Ishikawa (cell line): ENCODE measurements around the gene ZNF354C.

Source experiments
- CEBPB ChIP-seq: IDR thresholded peaks from 2 replicates; pipeline ENCODE4 v1.6.1; 2012
- CREB1 ChIP-seq: IDR thresholded peaks from 2 replicates; pipeline ENCODE4 v1.6.1; 2012; ENCODE audit warnings: low read depth
- EGR1 ChIP-seq: IDR thresholded peaks from 2 replicates; pipeline ENCODE4 v1.6.1; 2012
- EP300 ChIP-seq: IDR thresholded peaks from 2 replicates; pipeline ENCODE4 v1.6.1; 2012; ENCODE audit warnings: borderline replicate concordance
- FOXM1 ChIP-seq: IDR thresholded peaks from 2 replicates; pipeline ENCODE4 v1.6.1; 2012; ENCODE audit warnings: low read depth, borderline replicate concordance
- NFIC ChIP-seq: IDR thresholded peaks from 2 replicates; pipeline ENCODE4 v1.6.1; 2012
- RAD21 ChIP-seq: IDR thresholded peaks from 2 replicates; pipeline ENCODE4 v1.6.1; 2012; ENCODE audit warnings: low read depth
- TAF1 ChIP-seq: IDR thresholded peaks from 2 replicates; pipeline ENCODE4 v1.6.1; 2012; ENCODE audit warnings: low read depth, mild to moderate bottlenecking
- TCF12 ChIP-seq: IDR thresholded peaks from 2 replicates; pipeline ENCODE4 v1.6.1; 2012; ENCODE audit warnings: low read depth
- TEAD4 ChIP-seq: IDR thresholded peaks from 2 replicates; pipeline ENCODE4 v1.6.1; 2012
- YY1 ChIP-seq: IDR thresholded peaks from 2 replicates; pipeline ENCODE4 v1.6.1; 2012; ENCODE audit warnings: low read depth
- ZBTB7A ChIP-seq: IDR thresholded peaks from 2 replicates; pipeline ENCODE4 v1.6.1; 2012; ENCODE audit warnings: low read depth
- TF ChIP-seq, protein P1 (sequence below): IDR thresholded peaks from 2 replicates; pipeline ENCODE4 v1.6.1; 2012
- TF ChIP-seq, protein P2 (sequence below): IDR thresholded peaks from 2 replicates; pipeline ENCODE4 v1.6.1; 2012
- TF ChIP-seq, protein P3 (sequence below): IDR thresholded peaks from 2 replicates; pipeline ENCODE4 v1.6.1; 2012; ENCODE audit warnings: low read depth, mild to moderate bottlenecking

The ZNF354C gene

DNA sequence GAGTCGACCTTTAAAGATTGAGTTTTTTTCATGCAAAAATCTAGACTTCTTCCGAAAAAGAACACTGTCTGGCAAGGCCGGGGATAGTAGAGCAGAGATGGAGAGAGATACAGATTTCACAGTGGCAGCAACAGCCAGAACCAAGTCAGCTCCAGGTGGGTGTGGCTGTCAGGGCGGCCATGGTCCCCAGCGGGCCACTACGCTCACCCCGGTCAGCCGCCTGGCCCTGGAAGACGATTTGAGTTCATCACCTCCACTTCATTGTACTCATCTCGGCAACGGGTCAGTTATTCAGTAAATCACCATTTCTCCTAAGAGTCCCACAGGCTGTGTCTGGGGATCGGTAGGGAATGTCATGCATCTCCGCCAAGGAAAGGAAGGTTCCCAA, 53.0 kb downstream of the ZNF354C start:
- TF ChIP-seq TEAD4 (no peak), FOXM1 (no peak), CEBPB (no peak), RAD21 (no peak), EGR1 (no peak), CREB1 (no peak), YY1 (no peak), EP300 (no peak), TCF12 (no peak), NFIC (no peak), TAF1 (no peak)
- TF ChIP-seq, protein P1, sequence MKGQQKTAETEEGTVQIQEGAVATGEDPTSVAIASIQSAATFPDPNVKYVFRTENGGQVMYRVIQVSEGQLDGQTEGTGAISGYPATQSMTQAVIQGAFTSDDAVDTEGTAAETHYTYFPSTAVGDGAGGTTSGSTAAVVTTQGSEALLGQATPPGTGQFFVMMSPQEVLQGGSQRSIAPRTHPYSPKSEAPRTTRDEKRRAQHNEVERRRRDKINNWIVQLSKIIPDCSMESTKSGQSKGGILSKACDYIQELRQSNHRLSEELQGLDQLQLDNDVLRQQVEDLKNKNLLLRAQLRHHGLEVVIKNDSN = no peak

DNA sequence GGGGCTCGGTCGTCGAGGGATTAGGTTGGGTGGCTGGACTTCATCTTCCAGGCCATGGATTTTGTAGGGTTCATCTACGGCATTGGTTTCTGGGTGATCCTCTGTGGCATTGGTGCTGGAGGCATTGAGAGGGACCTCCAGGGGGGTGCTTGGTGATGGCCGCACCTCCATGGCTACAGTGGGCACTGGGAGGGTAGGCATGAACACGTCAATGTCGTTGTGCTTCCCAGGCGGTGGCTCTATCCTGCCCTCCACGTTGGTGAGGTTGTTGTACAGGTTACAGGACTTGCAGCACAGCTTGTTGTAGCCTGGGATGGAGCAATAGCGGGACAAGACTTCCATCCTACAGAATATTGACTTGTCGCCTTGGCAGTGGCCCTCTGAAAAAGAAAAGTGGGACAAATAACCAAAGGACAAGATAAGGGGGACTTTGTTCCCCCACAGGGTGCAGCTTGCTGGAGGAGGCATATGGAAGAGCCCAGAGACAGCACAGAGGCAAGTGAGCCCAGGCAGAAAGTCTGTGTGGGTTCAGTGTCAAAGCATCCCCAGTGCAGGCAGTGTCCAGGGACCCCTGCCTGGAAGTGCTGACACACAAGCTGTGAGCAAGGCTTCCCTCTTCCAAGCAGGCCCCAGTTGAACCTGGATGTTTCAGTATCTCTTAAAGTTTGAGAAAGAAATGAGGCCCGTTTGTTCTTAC, 53.9 kb downstream of the ZNF354C start:
- TF ChIP-seq EP300 (no peak), NFIC (no peak)
- TF ChIP-seq, protein P2, sequence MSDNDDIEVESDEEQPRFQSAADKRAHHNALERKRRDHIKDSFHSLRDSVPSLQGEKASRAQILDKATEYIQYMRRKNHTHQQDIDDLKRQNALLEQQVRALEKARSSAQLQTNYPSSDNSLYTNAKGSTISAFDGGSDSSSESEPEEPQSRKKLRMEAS = no peak

DNA sequence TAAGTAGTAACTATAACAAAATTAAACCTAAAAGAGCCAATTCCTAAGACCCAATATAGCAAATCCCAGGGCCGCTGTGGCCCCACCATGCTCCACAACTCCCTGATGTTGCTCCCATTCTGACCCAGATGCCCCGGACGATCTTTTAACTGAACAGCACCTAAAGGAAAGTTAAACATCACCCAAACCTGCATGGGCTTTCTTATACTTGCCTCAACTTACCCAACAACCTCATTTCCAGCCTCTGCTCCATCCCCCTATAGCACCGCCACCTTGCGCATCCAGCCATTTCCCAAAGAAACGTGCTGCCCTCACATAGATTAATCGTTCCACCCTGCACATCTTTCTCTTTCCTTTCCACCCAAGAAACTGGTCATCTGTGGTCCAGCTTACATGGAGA, 54.6 kb downstream of the ZNF354C start:
- TF ChIP-seq CEBPB (no peak), CREB1 (no peak), NFIC (no peak), EGR1 (no peak), TEAD4 (no peak), YY1 (no peak), TAF1 (no peak), EP300 (no peak), FOXM1 (no peak), RAD21 (no peak), TCF12 (no peak)
- TF ChIP-seq, protein P1 = no peak
- TF ChIP-seq, protein P2 = no peak
- TF ChIP-seq, protein P3, sequence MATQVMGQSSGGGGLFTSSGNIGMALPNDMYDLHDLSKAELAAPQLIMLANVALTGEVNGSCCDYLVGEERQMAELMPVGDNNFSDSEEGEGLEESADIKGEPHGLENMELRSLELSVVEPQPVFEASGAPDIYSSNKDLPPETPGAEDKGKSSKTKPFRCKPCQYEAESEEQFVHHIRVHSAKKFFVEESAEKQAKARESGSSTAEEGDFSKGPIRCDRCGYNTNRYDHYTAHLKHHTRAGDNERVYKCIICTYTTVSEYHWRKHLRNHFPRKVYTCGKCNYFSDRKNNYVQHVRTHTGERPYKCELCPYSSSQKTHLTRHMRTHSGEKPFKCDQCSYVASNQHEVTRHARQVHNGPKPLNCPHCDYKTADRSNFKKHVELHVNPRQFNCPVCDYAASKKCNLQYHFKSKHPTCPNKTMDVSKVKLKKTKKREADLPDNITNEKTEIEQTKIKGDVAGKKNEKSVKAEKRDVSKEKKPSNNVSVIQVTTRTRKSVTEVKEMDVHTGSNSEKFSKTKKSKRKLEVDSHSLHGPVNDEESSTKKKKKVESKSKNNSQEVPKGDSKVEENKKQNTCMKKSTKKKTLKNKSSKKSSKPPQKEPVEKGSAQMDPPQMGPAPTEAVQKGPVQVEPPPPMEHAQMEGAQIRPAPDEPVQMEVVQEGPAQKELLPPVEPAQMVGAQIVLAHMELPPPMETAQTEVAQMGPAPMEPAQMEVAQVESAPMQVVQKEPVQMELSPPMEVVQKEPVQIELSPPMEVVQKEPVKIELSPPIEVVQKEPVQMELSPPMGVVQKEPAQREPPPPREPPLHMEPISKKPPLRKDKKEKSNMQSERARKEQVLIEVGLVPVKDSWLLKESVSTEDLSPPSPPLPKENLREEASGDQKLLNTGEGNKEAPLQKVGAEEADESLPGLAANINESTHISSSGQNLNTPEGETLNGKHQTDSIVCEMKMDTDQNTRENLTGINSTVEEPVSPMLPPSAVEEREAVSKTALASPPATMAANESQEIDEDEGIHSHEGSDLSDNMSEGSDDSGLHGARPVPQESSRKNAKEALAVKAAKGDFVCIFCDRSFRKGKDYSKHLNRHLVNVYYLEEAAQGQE = no peak

DNA sequence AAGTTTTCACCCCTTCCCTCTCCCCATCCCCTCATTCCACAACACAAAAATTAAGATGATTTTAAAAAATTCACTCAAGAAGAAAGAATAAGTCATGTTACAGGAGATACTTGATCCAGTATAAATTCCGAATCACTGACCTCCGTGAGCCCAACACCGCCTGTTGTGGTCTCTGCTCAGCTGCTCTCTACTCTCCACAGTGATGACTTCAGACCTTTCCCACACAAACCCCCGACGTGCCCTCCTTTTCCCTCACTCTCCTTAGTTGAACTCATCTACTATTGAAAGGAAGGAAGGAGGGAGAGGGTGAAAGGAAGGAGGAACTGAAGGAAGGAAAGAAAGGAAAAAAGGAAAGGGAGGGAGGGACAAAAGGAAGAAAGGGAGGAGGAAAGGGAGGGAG, 55.1 kb downstream of the ZNF354C start:
- TF ChIP-seq, protein P2 = no peak

DNA sequence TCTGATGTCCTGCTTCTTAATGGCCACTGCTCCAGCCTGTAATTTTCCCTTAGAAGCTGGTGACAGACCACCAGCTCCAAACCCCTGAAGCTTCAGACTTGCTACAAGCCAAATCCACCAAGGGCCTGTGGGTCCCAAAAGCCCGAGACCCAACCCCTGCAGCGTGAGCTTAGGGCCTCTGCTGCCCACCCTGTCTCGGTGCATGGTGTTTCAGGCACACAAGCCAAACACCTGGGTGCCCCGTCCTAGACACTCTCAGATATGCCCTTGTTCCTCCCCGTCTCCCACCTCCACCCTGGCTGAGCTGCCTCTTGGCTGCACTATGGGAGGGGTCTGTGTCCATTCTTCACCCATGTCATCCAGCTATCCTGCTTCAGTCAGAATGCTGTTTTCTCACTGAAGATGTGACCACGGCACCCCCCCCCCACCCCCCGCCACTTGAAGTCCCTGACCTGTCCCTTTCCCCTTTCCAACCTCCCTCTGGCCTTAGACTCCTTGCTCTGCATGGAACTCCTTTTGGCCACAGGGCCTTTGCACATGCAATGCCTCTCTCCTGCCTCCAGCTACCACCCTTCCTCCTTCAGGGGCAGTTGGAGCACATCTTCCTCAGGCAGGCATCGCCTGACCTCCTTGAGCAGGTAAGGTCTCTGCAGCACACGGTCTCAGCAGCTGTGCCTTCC, 55.8 kb downstream of the ZNF354C start:
- no peak for TF ChIP-seq CEBPB
- TF ChIP-seq EGR1 = no peak
- no peak for TF ChIP-seq TAF1
- no peak for TF ChIP-seq EP300
- no peak for TF ChIP-seq RAD21
- no peak for TF ChIP-seq FOXM1
- TF ChIP-seq, protein P3 = no peak
- TF ChIP-seq, protein P2 = no peak
- TF ChIP-seq ZBTB7A = no peak
- TF ChIP-seq CREB1 = no peak
- TF ChIP-seq, protein P1 = no peak
- no peak for TF ChIP-seq TCF12
- no peak for TF ChIP-seq NFIC
- TF ChIP-seq TEAD4 = no peak
- no peak for TF ChIP-seq YY1
